Heart right ventricle (tissue), 16 donors: ENCODE data around the gene GXYLT1. TPM values are rescaled to one million over a fixed set of nuclear protein-coding genes. Genes with fewer than 3 reads are reported as not detected.

Experiments
- ATAC-seq, 8 donors: fragments of 200-7000 bp; cut with Tn5 transposase; one replicate each; pipeline ENCODE4 v1.9.1; 2020; ENCODE audit warnings: mild to moderate bottlenecking in 8 of 8, moderate library complexity in 8 of 8, moderate number of reproducible peaks in 1 of 8
- DNase-seq, 2 donors: peaks; one replicate each; pipeline ENCODE4 v3.0.0-alpha.2; 2020
- H3K27ac ChIP-seq, 10 donors: fragments of 200-600 bp; sonication (generic) in 2 of 10; one replicate each; pipeline versions ENCODE4 v1.5.0 to v1.8.0; 2020 to 2022; ENCODE audit warnings: mild to moderate bottlenecking in 3 of 10
- H3K27me3 ChIP-seq, 7 donors: fragments of 200-600 bp; one replicate each; pipeline ENCODE4 v1.8.0; 2021 to 2022; ENCODE audit warnings: mild to moderate bottlenecking in 2 of 7
- H3K36me3 ChIP-seq, 9 donors: fragments of 200-600 bp; sonication (generic) in 1 of 9; one replicate each; pipeline versions ENCODE4 v1.5.0 to v1.8.0; 2020 to 2022; ENCODE audit warnings: mild to moderate bottlenecking in 2 of 9
- H3K4me1 ChIP-seq, 9 donors: fragments of 200-600 bp; sonication (generic) in 1 of 9; one replicate each; pipeline versions ENCODE4 v1.5.0 to v1.8.0; 2020 to 2022; ENCODE audit warnings: mild to moderate bottlenecking in 4 of 9
- H3K4me3 ChIP-seq, 10 donors: fragments of 200-600 bp; sonication (generic) in 2 of 10; one replicate each; pipeline versions ENCODE4 v1.5.0 to v1.8.0; 2020 to 2022; ENCODE audit warnings: mild to moderate bottlenecking in 7 of 10, moderate library complexity in 2 of 10
- H3K9me3 ChIP-seq, 11 donors: fragments of 200-600 bp in 10 of 11; sonication (generic) in 2 of 11; one replicate each; pipeline versions ENCODE4 v1.5.0 to v1.8.0; 2013 to 2022; ENCODE audit warnings: mild to moderate bottlenecking in 2 of 11, control low read depth in 1 of 11, moderate library complexity in 1 of 11
- CTCF ChIP-seq, 9 donors: fragments of 200-600 bp; sonication (generic) in 2 of 9; IDR thresholded peaks; one replicate each; pipeline versions ENCODE4 v1.5.0 to v1.8.0; 2021 to 2022; ENCODE audit warnings: antibody characterized with exemption in 9 of 9, mild to moderate bottlenecking in 5 of 9, moderate library complexity in 1 of 9
- WGBS, 2 donors: extraction: QIAGEN DNeasy Blood & Tissue Kit; methylation state at CpG; one replicate each; pipeline ENCODE4 v1.1.7; 2013; ENCODE audit warnings: inconsistent platforms in 1 of 2; 5-methylcytosine and 5-hydroxymethylcytosine counted together
- intact Hi-C, 10 donors: fragments of 100-400 bp; cut with DNase I; formaldehyde crosslinking; loops; one replicate each; pipeline versions ENCODE4 v1.11.1 to v1.14.2; 2022
- polyA plus RNA-seq, 2 donors: library from polyadenylated mRNA; stranded (reverse); fragments of 200-250 nt; gene quantifications; one replicate each; pipeline ENCODE4 v1.2.3, GENCODE V29; 2013
- total RNA-seq, 10 donors: library from RNA; stranded (reverse); fragmentation: NEBNext Ultra II Directional in 3 of 10; extraction: Animal tissue kit (Norgen Biotek cat#: 25700) in 3 of 10; gene quantifications; one replicate each; pipeline versions ENCODE4 v1.2.1 to v1.2.4, GENCODE V29; 2021 to 2023
- donor health status: Arrhythmogenic right ventricular cardiomyopathy.
- donor health status: ischemic (EF 13 %, LVEDD 7.1; RV severe dilation, severe dysfunction).
- donor health status: healthy with polysubstance abuse.
- donor health status: DM: no; HTN: yes; CAD: no.
- donor health status: DM: no; HTN: no; CAD: no.
- donor health status: ischemic (EF 25% LVEDD 6.9; RV normal size, moderate dysfunction).
- donor health status: ischemic (EF 25% LVEDD 5.7; RV mildly dilated, moderate dysfunction).
- donor health status: healthy.
- donor health status: DM: yes; HTN: yes; CAD: no.
- donor health status: Ischemic cardiomyopathy.
- donor health status: ischemic (EF 35%, LVEDD 5.7; RV mildly dilated, moderate dysfunction).
- donor health status: nonischemic (EF 11% LVEDD 7.7; RV severe dilation, severe dysfunction).
- donor health status: DM: yes; HTN: yes; CAD: no.
- donor health status: PGD.
- donor health status: ischemic (EF 29% LVEDD 5.4; RV normal size, mild dysfunction).
- donor health status: nonischemic (EF 23%, LVEDD 6.1; RV moderate dilation, normal function).

Gene GXYLT1
- total and polyA plus RNA-seq, 12 donors: 1.7 to 7.8 (median 5.3) TPM

GRCh38 chr12:42084522-42084921 lies 60.2 kb downstream of the GXYLT1 start:
- no peak for TF ChIP-seq CTCF (IDR thresholded peaks at IDR 0.05)
- DNase-seq: no peak
- H3K27me3 ChIP-seq: no peaks in the 10 kb centered on the region
- H3K4me1 ChIP-seq: peaks cover 0 to 14% (median under 1%) of the 10 kb centered on the region in 9 donors
- intact Hi-C loops: no loop called here
- no peaks in the 10 kb centered on the region for H3K9me3 ChIP-seq
- ATAC-seq: no peak
- H3K36me3 ChIP-seq: peaks cover 0 to 42% (median 0%) of the 10 kb centered on the region in 9 donors
- H3K4me3 ChIP-seq: no peak overlapping the region
- no peak overlapping the region for H3K27ac ChIP-seq

- no peak overlapping the region for H3K27ac ChIP-seq
- TF ChIP-seq CTCF (IDR thresholded peaks at IDR 0.05): no peak
- no peaks in the 10 kb centered on the region for H3K27me3 ChIP-seq
- WGBS, 2 donors: 76 to 79% methylated on average over 3 of the region's 3 CpGs
- intact Hi-C loops: no loop called here
- H3K9me3 ChIP-seq: no peaks in the 10 kb centered on the region
- ATAC-seq (no peak), DNase-seq (no peak)
- H3K36me3 ChIP-seq: peaks cover 0 to 3% (median 0%) of the 10 kb centered on the region in 9 donors
- no peak overlapping the region for H3K4me3 ChIP-seq
- H3K4me1 ChIP-seq: no peaks in the 10 kb centered on the region
These were observed 67.7 kb downstream of the GXYLT1 start for GRCh38 chr12:42076976-42077375.

GRCh38 chr12:42070036-42070435 lies 74.6 kb downstream of the GXYLT1 start:
- Histone ChIP-seq H3K9me3 (peaks cover 0 to 4% (median 0%) of the 10 kb centered on the region in 11 donors), H3K4me3 (no peak overlapping the region), H3K27me3 (no peaks in the 10 kb centered on the region), H3K27ac (no peak overlapping the region), H3K4me1 (no peaks in the 10 kb centered on the region), H3K36me3 (no peaks in the 10 kb centered on the region)
- no peak for ATAC-seq
- DNase-seq: no peak
- intact Hi-C loops: no loop called here
- 78 to 89% methylated on average over 4 of the region's 4 CpGs for WGBS, 2 donors
- TF ChIP-seq CTCF (IDR thresholded peaks at IDR 0.05): no peak

GRCh38 chr12:42059127-42059526 lies 85.5 kb downstream of the GXYLT1 start:
- no peak for TF ChIP-seq CTCF (IDR thresholded peaks at IDR 0.05)
- H3K4me1 ChIP-seq: peaks cover 0 to 3% (median 0%) of the 10 kb centered on the region in 9 donors
- H3K27ac ChIP-seq: no peak overlapping the region
- H3K9me3 ChIP-seq: peaks cover 0 to 21% (median 0%) of the 10 kb centered on the region in 11 donors
- H3K4me3 ChIP-seq: no peak overlapping the region
- intact Hi-C loops: no loop called here
- DNase-seq (no peak), ATAC-seq (no peak)
- no peaks in the 10 kb centered on the region for H3K36me3 ChIP-seq
- no peaks in the 10 kb centered on the region for H3K27me3 ChIP-seq
